Panc1 (cell line): ENCODE data around the gene NPW. TPM values are rescaled to one million over a fixed set of nuclear protein-coding genes. Genes with fewer than 3 reads are reported as not detected.

Source experiments
- ATAC-seq: fragments of 200-7000 bp; cut with Tn5 transposase; 2 replicates; pipeline ENCODE4 v1.9.1; 2020; ENCODE audit warnings: mild to moderate bottlenecking, moderate library complexity
- BruUV-seq: library from RNA; stranded (reverse); fragments of 400-500 nt; replicated peaks from 2 replicates; lab custom pipeline; 2021; lab: Mats Ljungman, UMichigan
- CTCF ChIA-PET: fragments of 300-600 bp; sonication (Branson Sonifier 250); formaldehyde crosslinking; loops from one replicate; lab custom pipeline; 2022; ENCODE audit warnings: antibody characterized with exemption; lab: Charles Lee
- POLR2A ChIA-PET: fragments of 300-600 bp; sonication (Branson Sonifier 250); formaldehyde crosslinking; loops from one replicate; lab custom pipeline; 2022; ENCODE audit warnings: antibody characterized with exemption; lab: Charles Lee
- DNase-seq: peaks from one replicate; pipeline ENCODE4 v3.0.0-alpha.2; 2010; ENCODE audit warnings: low read depth, low spot score
- H3K27ac ChIP-seq: 2 replicates; pipeline ENCODE4 v1.5.1; 2011; ENCODE audit warnings: mild to moderate bottlenecking, low read length, inconsistent platforms
- H3K27me3 ChIP-seq: fragments of 200-500 bp; sonication (Bioruptor generic); 2 replicates; pipeline ENCODE4 v1.6.0; 2014; ENCODE audit warnings: low read length, inconsistent platforms; ENCODE audit not compliant: control insufficient read depth, insufficient read depth
- H3K36me3 ChIP-seq: fragments of 200-500 bp; sonication (Bioruptor generic); 2 replicates; pipeline ENCODE4 v1.5.1; 2014; ENCODE audit warnings: inconsistent platforms, mild to moderate bottlenecking, low read length, moderate library complexity; ENCODE audit not compliant: control insufficient read depth, insufficient read depth
- H3K4me1 ChIP-seq: 2 replicates; pipeline ENCODE4 v1.5.1; 2011; ENCODE audit warnings: inconsistent platforms, mild to moderate bottlenecking, low read length, moderate library complexity; ENCODE audit not compliant: control insufficient read depth, insufficient read depth
- H3K4me3 ChIP-seq, 2 experiments: 2 replicates each; pipeline ENCODE4 v1.5.1; 2011 to 2012; ENCODE audit warnings: low read depth in 2 of 2, low read length in 2 of 2, mild to moderate bottlenecking in 2 of 2, inconsistent platforms in 1 of 2, moderate library complexity in 1 of 2
- H3K9me3 ChIP-seq: fragments of 200-500 bp; sonication (Bioruptor generic); 2 replicates; pipeline ENCODE4 v1.5.1; 2014; ENCODE audit warnings: low read depth, mild to moderate bottlenecking, inconsistent platforms, low read length, moderate library complexity; ENCODE audit not compliant: control insufficient read depth, insufficient read depth
- CTCF ChIP-seq: fragments of 450-650 bp; IDR thresholded peaks from 2 replicates; pipeline ENCODE4 v1.5.1; 2017; ENCODE audit warnings: mild to moderate bottlenecking
- POLR2AphosphoS5 ChIP-seq: IDR thresholded peaks from 2 replicates; pipeline ENCODE4 v1.6.1; 2012; ENCODE audit warnings: mild to moderate bottlenecking, low read depth, low read length, moderate library complexity
- REST ChIP-seq, 2 experiments: IDR thresholded peaks; 2 replicates each; pipeline ENCODE4 v1.6.1; 2011 to 2012; ENCODE audit warnings: low read depth in 2 of 2, control low read depth in 1 of 2, low read length in 1 of 2, mild to moderate bottlenecking in 1 of 2, moderate library complexity in 1 of 2; ENCODE audit not compliant: insufficient read depth in 1 of 2
- SIN3A ChIP-seq: IDR thresholded peaks from 2 replicates; pipeline ENCODE4 v1.6.1; 2012; ENCODE audit warnings: low read depth, mild to moderate bottlenecking, low read length, moderate library complexity, borderline replicate concordance; ENCODE audit not compliant: insufficient read depth
- TCF7L2 ChIP-seq: IDR thresholded peaks from 2 replicates; pipeline ENCODE4 v1.6.1; 2011; ENCODE audit warnings: mild to moderate bottlenecking, low read depth, low read length, inconsistent platforms
- in situ Hi-C: cut with HindIII; loops from 2 replicates; pipeline ENCODE4 v1.10.0; 2016; ENCODE audit warnings: low sequenced_read_pairs, low pct_unique_long_range_greater_than_20kb
- intact Hi-C: fragments of 100-400 bp; cut with micrococcal nuclease; formaldehyde crosslinking; loops from one replicate; pipeline ENCODE4 v1.10.0; 2022; ENCODE audit not compliant: unreplicated experiment
- total RNA-seq: library from RNA; stranded (reverse); gene quantifications from one replicate; pipeline ENCODE4 v1.2.1, GENCODE V29; 2021; ENCODE audit not compliant: unreplicated experiment

The NPW gene
- total RNA-seq, 1 experiment from 2014 or later = 15.3 TPM

GRCh38 chr16:2019921-2020831 lies 591 bp downstream of the NPW start:
- no peak overlapping the region for H3K27ac ChIP-seq
- TF ChIP-seq CTCF = no peak
- TF ChIP-seq TCF7L2 = no peak
- no peak for TF ChIP-seq SIN3A
- TF ChIP-seq REST (IDR thresholded peaks at IDR 0.05; ENCODE audit: insufficient read depth in 1 of 2, low read depth in 2 of 2, low read length in 1 of 2) = no peak
- TF ChIP-seq POLR2AphosphoS5 = no peak
- no peak for DNase-seq
- POLR2A ChIA-PET = interaction anchor here (0.7 kb wide), 1 partner anchor 12 kb away, joined by 3 read pairs; no protein-coding TSS in a partner anchor
- H3K4me1 ChIP-seq = peaks cover 14% of the 10 kb centered on the region
- no peaks in the 10 kb centered on the region for H3K9me3 ChIP-seq
- BruUV-seq = no TSS peak
- CTCF ChIA-PET = interaction anchor here (0.7 kb wide), 1 partner anchor 18 kb away, joined by 3 read pairs; no protein-coding TSS in a partner anchor
- intact Hi-C loops (loop anchor here (10.0 kb wide), 1 partner anchor 125 kb away; the partner anchor contains the start of gene RAB26), in situ Hi-C loops (no loop called here)
- no peaks in the 10 kb centered on the region; the same call in 1 of the 2 replicates for H3K36me3 ChIP-seq
- H3K4me3 ChIP-seq = peak overlapping the region; percentile 15 to 24; a peak in 3 of 4 replicates
- no peaks in the 10 kb centered on the region for H3K27me3 ChIP-seq
- no peak for ATAC-seq

- no peak for TF ChIP-seq TCF7L2
- no peak for TF ChIP-seq SIN3A
- TF ChIP-seq REST (IDR thresholded peaks at IDR 0.05; ENCODE audit: insufficient read depth in 1 of 2, low read depth in 2 of 2, low read length in 1 of 2) = no peak
- no peak for TF ChIP-seq POLR2AphosphoS5
- 0 out of 2 replicates have a peak, but pooled peaks have one; percentile 50 for TF ChIP-seq CTCF
- in situ Hi-C loops = no loop called here
- Histone ChIP-seq H3K4me1 (peaks cover 19% of the 10 kb centered on the region), H3K27ac (peak overlapping the region; percentile 79), H3K36me3 (no peaks in the 10 kb centered on the region; the same call in 1 of the 2 replicates), H3K27me3 (no peaks in the 10 kb centered on the region), H3K9me3 (no peaks in the 10 kb centered on the region), H3K4me3 (peak overlapping the region; percentile 35 to 47)
- DNase-seq (no peak), ATAC-seq (peak; percentile 67)
- ChIA-PET POLR2A (interaction anchor here (0.6 to 1.1 kb wide), 4 partner anchors 9 to 132 kb away, joined by 3 to 6 read pairs (median 4); no protein-coding TSS in a partner anchor), CTCF (interaction anchor here (0.5 to 1.7 kb wide), 11 partner anchors 8 to 606 kb away, joined by 3 to 22 read pairs (median 5); partner anchors contain the start of genes NTHL1 and TSC2)
- BruUV-seq = no TSS peak
- intact Hi-C loops = loop anchor here (10.0 kb wide), 1 partner anchor 122 kb away; the partner anchor contains the start of gene RAB26
Observed at GRCh38 chr16:2022723-2023091, 3.1 kb downstream of the NPW start.
